Retinal pigment epithelial cell (primary cell): Measurements from ENCODE around the gene EDAR.

Source experiments
- DNase-seq: peaks from one replicate; pipeline ENCODE4 v3.0.0-alpha.2; 2010; ENCODE audit warnings: low read depth
- H3K4me3 ChIP-seq: 2 replicates; pipeline ENCODE4 v1.5.1; 2011; ENCODE audit warnings: mild to moderate bottlenecking, low read length, control low read depth, moderate library complexity
- TF ChIP-seq, protein P1 (sequence below): conservative IDR thresholded peaks from 2 replicates; pipeline ENCODE4 v1.5.1; 2011; ENCODE audit warnings: low read depth, low read length, control low read depth, inconsistent platforms

EDAR gene

GRCh38 chr2:109017017-109017416, 28.0 kb upstream of the EDAR start:
- TF ChIP-seq, protein P1, sequence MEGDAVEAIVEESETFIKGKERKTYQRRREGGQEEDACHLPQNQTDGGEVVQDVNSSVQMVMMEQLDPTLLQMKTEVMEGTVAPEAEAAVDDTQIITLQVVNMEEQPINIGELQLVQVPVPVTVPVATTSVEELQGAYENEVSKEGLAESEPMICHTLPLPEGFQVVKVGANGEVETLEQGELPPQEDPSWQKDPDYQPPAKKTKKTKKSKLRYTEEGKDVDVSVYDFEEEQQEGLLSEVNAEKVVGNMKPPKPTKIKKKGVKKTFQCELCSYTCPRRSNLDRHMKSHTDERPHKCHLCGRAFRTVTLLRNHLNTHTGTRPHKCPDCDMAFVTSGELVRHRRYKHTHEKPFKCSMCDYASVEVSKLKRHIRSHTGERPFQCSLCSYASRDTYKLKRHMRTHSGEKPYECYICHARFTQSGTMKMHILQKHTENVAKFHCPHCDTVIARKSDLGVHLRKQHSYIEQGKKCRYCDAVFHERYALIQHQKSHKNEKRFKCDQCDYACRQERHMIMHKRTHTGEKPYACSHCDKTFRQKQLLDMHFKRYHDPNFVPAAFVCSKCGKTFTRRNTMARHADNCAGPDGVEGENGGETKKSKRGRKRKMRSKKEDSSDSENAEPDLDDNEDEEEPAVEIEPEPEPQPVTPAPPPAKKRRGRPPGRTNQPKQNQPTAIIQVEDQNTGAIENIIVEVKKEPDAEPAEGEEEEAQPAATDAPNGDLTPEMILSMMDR, result no peak
- DNase-seq, result no peak
- H3K4me3 ChIP-seq, result no peak overlapping the region

GRCh38 chr2:109016376-109016775, 27.4 kb upstream of the EDAR start:
- TF ChIP-seq, protein P1, result no peak
- no peak overlapping the region for H3K4me3 ChIP-seq
- DNase-seq, result no peak

GRCh38 chr2:109014476-109014875, 25.5 kb upstream of the EDAR start:
- H3K4me3 ChIP-seq, result no peak overlapping the region
- TF ChIP-seq, protein P1, result no peak
- DNase-seq, result no peak

GRCh38 chr2:109013051-109013450, 24.0 kb upstream of the EDAR start:
- no peak for DNase-seq
- no peak overlapping the region for H3K4me3 ChIP-seq
- TF ChIP-seq, protein P1, result no peak

GRCh38 chr2:109009920-109010610, 21.0 kb upstream of the EDAR start:
- no peak for DNase-seq
- no peak overlapping the region for H3K4me3 ChIP-seq
- TF ChIP-seq, protein P1, result no peak

- no peak overlapping the region for H3K4me3 ChIP-seq
- DNase-seq, result no peak
- TF ChIP-seq, protein P1, result no peak
Observed at GRCh38 chr2:109006971-109007370, 18.0 kb upstream of the EDAR start.

- no peak overlapping the region for H3K4me3 ChIP-seq
- DNase-seq, result no peak
- TF ChIP-seq, protein P1, result no peak
Observed at GRCh38 chr2:109005686-109006204, 16.7 kb upstream of the EDAR start.
